Natural killer cell (primary cell): ENCODE measurements around the gene RIPOR2. TPM values are rescaled to one million over a fixed set of nuclear protein-coding genes. Genes with fewer than 3 reads are reported as not detected.

Experiments
- ATAC-seq, 3 donors: fragments of 150-1000 bp in 2 of 3; fragments of 200-7000 bp in 1 of 3; cut with Tn5 transposase; 1 replicate in 1 of 3; 2 replicates in 2 of 3; pipeline ENCODE4 v1.10.0; 2021; ENCODE audit warnings: mild to moderate bottlenecking in 2 of 3, moderate library complexity in 2 of 3
- DNase-seq, 2 donors: peaks; one replicate each; pipeline versions ENCODE4 v3.0.0 to v3.0.0-alpha.2; 2013 to 2021; ENCODE audit warnings: mixed read lengths in 1 of 2
- H3K27ac ChIP-seq: one replicate; pipeline ENCODE4 v1.5.1; 2013; ENCODE audit warnings: mild to moderate bottlenecking, low read length
- H3K27me3 ChIP-seq: one replicate; pipeline ENCODE4 v1.6.1; 2013; ENCODE audit warnings: low read length; ENCODE audit not compliant: control insufficient read depth, insufficient read depth
- H3K36me3 ChIP-seq: one replicate; pipeline ENCODE4 v1.6.1; 2013; ENCODE audit warnings: low read length; ENCODE audit not compliant: control insufficient read depth, insufficient read depth
- H3K4me1 ChIP-seq: one replicate; pipeline ENCODE4 v1.6.1; 2013; ENCODE audit warnings: low read length; ENCODE audit not compliant: control insufficient read depth, insufficient read depth
- H3K4me3 ChIP-seq: one replicate; pipeline ENCODE4 v1.5.1; 2013; ENCODE audit warnings: low read length
- H3K9me3 ChIP-seq: one replicate; pipeline ENCODE4 v1.6.1; 2013; ENCODE audit warnings: low read length; ENCODE audit not compliant: control insufficient read depth, insufficient read depth
- H3K27ac Mint-ChIP-seq, 2 donors: one replicate each; pipeline ENCODE4 v1.8.0; 2022; ENCODE audit warnings: mild to moderate bottlenecking in 2 of 2, mixed read lengths in 2 of 2, moderate library complexity in 1 of 2
- H3K27me3 Mint-ChIP-seq, 2 donors: one replicate each; pipeline ENCODE4 v1.8.0; 2022; ENCODE audit warnings: low read depth in 2 of 2, mixed read lengths in 2 of 2
- H3K36me3 Mint-ChIP-seq: one replicate; pipeline ENCODE4 v1.8.0; 2022; ENCODE audit warnings: mixed read lengths
- H3K4me1 Mint-ChIP-seq, 2 donors: one replicate each; pipeline ENCODE4 v1.8.0; 2022; ENCODE audit warnings: mixed read lengths in 2 of 2
- H3K4me3 Mint-ChIP-seq: one replicate; pipeline ENCODE4 v1.8.0; 2022; ENCODE audit warnings: mild to moderate bottlenecking, moderate library complexity, mixed read lengths
- H3K9me3 Mint-ChIP-seq, 2 donors: one replicate each; pipeline ENCODE4 v1.8.0; 2022; ENCODE audit warnings: mixed read lengths in 2 of 2
- CTCF ChIP-seq: fragments of 200-600 bp; IDR thresholded peaks from one replicate; pipeline ENCODE4 v1.8.0; 2022; ENCODE audit warnings: antibody characterized with exemption
- WGBS: methylation state at CpG from one replicate; pipeline ENCODE4 v1.1.7; 2013; ENCODE audit warnings: missing lambda C conversion rate; ENCODE audit not compliant: insufficient coverage; 5-methylcytosine and 5-hydroxymethylcytosine counted together
- intact Hi-C: fragments of 100-400 bp; cut with micrococcal nuclease; formaldehyde crosslinking; loops from one replicate; pipeline ENCODE4 v1.14.2; 2022
- total RNA-seq, 4 donors: library from RNA; stranded (reverse); fragments of 120-200 nt in 1 of 4; gene quantifications; one replicate each; pipeline versions ENCODE4 v1.2.3 to v1.2.4, GENCODE V29; 2013 to 2022

Gene RIPOR2
- total RNA-seq, 3 donors from 2014 or later (not counting 1 experiment from before 2014, with no cell fraction given) = 234 to 312 (median 299) TPM

GRCh38 chr6:24823185-24823584 is 112.6 kb downstream of the RIPOR2 start:
- Mint-ChIP-seq H3K4me3 (no peak overlapping the region), H3K27me3 (no peaks in the 10 kb centered on the region), H3K36me3 (peaks cover 13% of the 10 kb centered on the region), H3K27ac (peak overlapping the region; percentile 51 to 61), H3K9me3 (no peaks in the 10 kb centered on the region), H3K4me1 (peaks cover 30 to 31% of the 10 kb centered on the region in 2 donors)
- Histone ChIP-seq H3K9me3 (no peaks in the 10 kb centered on the region), H3K36me3 (peaks cover 92% of the 10 kb centered on the region), H3K27ac (no peak overlapping the region), H3K27me3 (no peaks in the 10 kb centered on the region), H3K4me3 (no peak overlapping the region), H3K4me1 (peaks cover 6% of the 10 kb centered on the region)
- intact Hi-C loops = no loop called here
- 94% methylated on average over 2 of the region's 2 CpGs for WGBS
- TF ChIP-seq CTCF = no peak
- no peak for DNase-seq
- ATAC-seq = no peak

GRCh38 chr6:24822696-24823095 is 113.1 kb downstream of the RIPOR2 start:
- Histone ChIP-seq H3K36me3 (peaks cover 92% of the 10 kb centered on the region), H3K27me3 (no peaks in the 10 kb centered on the region), H3K4me1 (peaks cover 6% of the 10 kb centered on the region), H3K9me3 (no peaks in the 10 kb centered on the region), H3K27ac (no peak overlapping the region), H3K4me3 (no peak overlapping the region)
- intact Hi-C loops = no loop called here
- ATAC-seq = no peak
- WGBS = 95% methylated on average over 6 of the region's 6 CpGs
- no peaks in the 10 kb centered on the region for H3K9me3 Mint-ChIP-seq
- no peak for TF ChIP-seq CTCF
- DNase-seq = no peak
- no peaks in the 10 kb centered on the region for H3K27me3 Mint-ChIP-seq
- peaks cover 10% of the 10 kb centered on the region for H3K36me3 Mint-ChIP-seq
- peaks cover 28 to 31% of the 10 kb centered on the region in 2 donors for H3K4me1 Mint-ChIP-seq
- peak overlapping the region; percentile 51 to 61 for H3K27ac Mint-ChIP-seq
- no peak overlapping the region for H3K4me3 Mint-ChIP-seq

- H3K27ac ChIP-seq = no peak overlapping the region
- Mint-ChIP-seq H3K27me3 (no peaks in the 10 kb centered on the region), H3K27ac (peak overlapping the region; percentile 79 to 85), H3K4me1 (peaks cover 21 to 26% of the 10 kb centered on the region in 2 donors), H3K36me3 (peaks cover 7% of the 10 kb centered on the region), H3K4me3 (no peak overlapping the region), H3K9me3 (no peaks in the 10 kb centered on the region)
- H3K4me3 ChIP-seq = no peak overlapping the region
- WGBS = 98% methylated on average over 2 of the region's 3 CpGs
- peaks cover 87% of the 10 kb centered on the region for H3K36me3 ChIP-seq
- H3K4me1 ChIP-seq = peaks cover 6% of the 10 kb centered on the region
- DNase-seq = no peak
- ATAC-seq = no peak
- no peaks in the 10 kb centered on the region for H3K27me3 ChIP-seq
- intact Hi-C loops = no loop called here
- no peak for TF ChIP-seq CTCF
- no peaks in the 10 kb centered on the region for H3K9me3 ChIP-seq
These were observed 113.8 kb downstream of the RIPOR2 start for GRCh38 chr6:24821860-24822444.

- H3K27me3 ChIP-seq = no peaks in the 10 kb centered on the region
- H3K9me3 ChIP-seq = no peaks in the 10 kb centered on the region
- Mint-ChIP-seq H3K36me3 (peaks cover 7% of the 10 kb centered on the region), H3K9me3 (no peaks in the 10 kb centered on the region), H3K4me1 (peaks cover 9 to 17% of the 10 kb centered on the region in 2 donors), H3K27me3 (no peaks in the 10 kb centered on the region), H3K4me3 (no peak overlapping the region), H3K27ac (peak overlapping the region; percentile 37 to 53)
- H3K4me1 ChIP-seq = peaks cover 6% of the 10 kb centered on the region
- peaks cover 53% of the 10 kb centered on the region for H3K36me3 ChIP-seq
- no peak overlapping the region for H3K4me3 ChIP-seq
- 100% methylated on average over 1 of the region's 2 CpGs for WGBS
- TF ChIP-seq CTCF = no peak
- H3K27ac ChIP-seq = no peak overlapping the region
- intact Hi-C loops = no loop called here
- DNase-seq (no peak), ATAC-seq (no peak)
These were observed 117.4 kb downstream of the RIPOR2 start for GRCh38 chr6:24818346-24818745.
